ENCODE data around the gene CFAP45.

Gene CFAP45

GRCh38 chr1:159879977-159880376 lies 20.0 kb downstream of the CFAP45 start:
- Histone ChIP-seq H3K9me2 (replicated peaks; ENCODE audit: control insufficient read depth, low read length) (no peaks in the 10 kb centered on the region), H3K4me2 (ENCODE audit: low read length) (no peak overlapping the region), H3K9me3 (ENCODE audit: control insufficient read depth, insufficient read depth, low read length) (no peaks in the 10 kb centered on the region), H4K20me1 (ENCODE audit: control insufficient read depth, insufficient read depth, low read depth, low read length) (no peaks in the 10 kb centered on the region), H3K4me1 (ENCODE audit: control insufficient read depth, low read length) (no peaks in the 10 kb centered on the region), H3K27me3 (ENCODE audit: control insufficient read depth, low read length) (no peaks in the 10 kb centered on the region), H3K27ac (ENCODE audit: low read depth, low read length) (no peak overlapping the region), H3K4me3 (ENCODE audit: low read length) (no peak overlapping the region), H3K36me3 (ENCODE audit: control insufficient read depth, low read length) (no peaks in the 10 kb centered on the region), H3K79me2 (ENCODE audit: control insufficient read depth, low read length) (no peaks in the 10 kb centered on the region), H3F3A (ENCODE audit: control insufficient read depth, insufficient read depth) (no peaks in the 10 kb centered on the region)
- TF ChIP-seq, protein P1, sequence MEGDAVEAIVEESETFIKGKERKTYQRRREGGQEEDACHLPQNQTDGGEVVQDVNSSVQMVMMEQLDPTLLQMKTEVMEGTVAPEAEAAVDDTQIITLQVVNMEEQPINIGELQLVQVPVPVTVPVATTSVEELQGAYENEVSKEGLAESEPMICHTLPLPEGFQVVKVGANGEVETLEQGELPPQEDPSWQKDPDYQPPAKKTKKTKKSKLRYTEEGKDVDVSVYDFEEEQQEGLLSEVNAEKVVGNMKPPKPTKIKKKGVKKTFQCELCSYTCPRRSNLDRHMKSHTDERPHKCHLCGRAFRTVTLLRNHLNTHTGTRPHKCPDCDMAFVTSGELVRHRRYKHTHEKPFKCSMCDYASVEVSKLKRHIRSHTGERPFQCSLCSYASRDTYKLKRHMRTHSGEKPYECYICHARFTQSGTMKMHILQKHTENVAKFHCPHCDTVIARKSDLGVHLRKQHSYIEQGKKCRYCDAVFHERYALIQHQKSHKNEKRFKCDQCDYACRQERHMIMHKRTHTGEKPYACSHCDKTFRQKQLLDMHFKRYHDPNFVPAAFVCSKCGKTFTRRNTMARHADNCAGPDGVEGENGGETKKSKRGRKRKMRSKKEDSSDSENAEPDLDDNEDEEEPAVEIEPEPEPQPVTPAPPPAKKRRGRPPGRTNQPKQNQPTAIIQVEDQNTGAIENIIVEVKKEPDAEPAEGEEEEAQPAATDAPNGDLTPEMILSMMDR (IDR thresholded peaks at IDR 0.05; ENCODE audit: low read depth, low read length, poor library complexity, severe bottlenecking) = no peak

- no peak for TF ChIP-seq EZH2phosphoT487 (IDR thresholded peaks at IDR 0.05; ENCODE audit: borderline replicate concordance, low read length)
- TF ChIP-seq, protein P1 (IDR thresholded peaks at IDR 0.05; ENCODE audit: low read depth, low read length, poor library complexity, severe bottlenecking) = no peak
- Histone ChIP-seq H3K4me2 (ENCODE audit: low read length) (no peak overlapping the region), H3K9me3 (ENCODE audit: control insufficient read depth, insufficient read depth, low read length) (no peaks in the 10 kb centered on the region), H3K36me3 (ENCODE audit: control insufficient read depth, low read length) (no peaks in the 10 kb centered on the region), H3K27me3 (ENCODE audit: control insufficient read depth, low read length) (no peaks in the 10 kb centered on the region), H3K9me2 (replicated peaks; ENCODE audit: control insufficient read depth, low read length) (no peaks in the 10 kb centered on the region), H3F3A (ENCODE audit: control insufficient read depth, insufficient read depth) (no peaks in the 10 kb centered on the region), H3K4me3 (ENCODE audit: low read length) (no peak overlapping the region), H3K79me2 (ENCODE audit: control insufficient read depth, low read length) (no peaks in the 10 kb centered on the region), H3K4me1 (ENCODE audit: control insufficient read depth, low read length) (no peaks in the 10 kb centered on the region), H3K27ac (ENCODE audit: low read depth, low read length) (no peak overlapping the region), H4K20me1 (ENCODE audit: control insufficient read depth, insufficient read depth, low read depth, low read length) (no peaks in the 10 kb centered on the region)
These were observed 20.8 kb downstream of the CFAP45 start for GRCh38 chr1:159879136-159879535.

- no peaks in the 10 kb centered on the region for H3K36me3 ChIP-seq (ENCODE audit: control insufficient read depth, low read length)
- TF ChIP-seq, protein P1 (IDR thresholded peaks at IDR 0.05; ENCODE audit: low read depth, low read length, poor library complexity, severe bottlenecking) = no peak
- TF ChIP-seq EZH2phosphoT487 (IDR thresholded peaks at IDR 0.05; ENCODE audit: borderline replicate concordance, low read length) = no peak
- no peaks in the 10 kb centered on the region for H3K79me2 ChIP-seq (ENCODE audit: control insufficient read depth, low read length)
- no peak overlapping the region for H3K27ac ChIP-seq (ENCODE audit: low read depth, low read length)
- no peaks in the 10 kb centered on the region for H4K20me1 ChIP-seq (ENCODE audit: control insufficient read depth, insufficient read depth, low read depth, low read length)
- no peaks in the 10 kb centered on the region for H3K27me3 ChIP-seq (ENCODE audit: control insufficient read depth, low read length)
- H3K9me2 ChIP-seq (replicated peaks; ENCODE audit: control insufficient read depth, low read length) = no peaks in the 10 kb centered on the region
- H3K4me3 ChIP-seq (ENCODE audit: low read length) = no peak overlapping the region
- no peak overlapping the region for H3K4me2 ChIP-seq (ENCODE audit: low read length)
- no peaks in the 10 kb centered on the region for H3F3A ChIP-seq (ENCODE audit: control insufficient read depth, insufficient read depth)
- H3K4me1 ChIP-seq (ENCODE audit: control insufficient read depth, low read length) = no peaks in the 10 kb centered on the region
- no peaks in the 10 kb centered on the region for H3K9me3 ChIP-seq (ENCODE audit: control insufficient read depth, insufficient read depth, low read length)
These were observed 22.1 kb downstream of the CFAP45 start for GRCh38 chr1:159877695-159878444.

All from DOHH2 (cell line).